Motor neuron (in vitro differentiated cells): ENCODE results near the gene GDPD2. TPM values are rescaled to one million over a fixed set of nuclear protein-coding genes. Genes with fewer than 3 reads are reported as not detected.

Experiments
- ATAC-seq, 8 experiments: fragments of 200-7000 bp; cut with Tn5 transposase; replicated peaks in 6 of 8; 2 replicates each; pipeline ENCODE4 v1.8.0; 2021; ENCODE audit warnings: mild to moderate bottlenecking in 8 of 8, moderate library complexity in 8 of 8
- H3K27ac ChIP-seq, 2 donors: fragments of 250-450 bp; sonication (Bioruptor Pico); 2 replicates each; pipeline ENCODE4 v1.9.0; 2021; ENCODE audit warnings: antibody characterized with exemption in 2 of 2, mild to moderate bottlenecking in 2 of 2, moderate library complexity in 1 of 2
- H3K4me1 ChIP-seq, 2 donors: fragments of 250-450 bp; sonication (Bioruptor Pico); replicated peaks in 1 of 2; 2 replicates each; pipeline ENCODE4 v1.6.1; 2021; ENCODE audit warnings: antibody characterized with exemption in 2 of 2, mild to moderate bottlenecking in 2 of 2, moderate library complexity in 1 of 2
- H3K4me3 ChIP-seq, 5 donors: fragments of 250-450 bp; sonication (Bioruptor Pico); 2 replicates each; pipeline ENCODE4 v1.9.0; 2021; ENCODE audit warnings: antibody characterized with exemption in 5 of 5, mild to moderate bottlenecking in 5 of 5, moderate library complexity in 4 of 5
- WGBS, 10 experiments: fragments of 450-650 bp; shearing (Covaris generic); methylation state at CpG; one replicate each; pipeline ENCODE4 v1.0.0; 2022; 5-methylcytosine and 5-hydroxymethylcytosine counted together
- in situ Hi-C, 9 experiments: fragments of 400-800 bp; cut with MboI; loops; one replicate each; pipeline ENCODE4 v1.15.0; 2021; ENCODE audit warnings: low sequenced_read_pairs in 9 of 9, low pct_unique_long_range_greater_than_20kb in 2 of 9; ENCODE audit not compliant: unreplicated experiment in 9 of 9
- total RNA-seq, 8 experiments: library from RNA; unstranded; fragments of 300-600 nt; gene quantifications; 2 replicates each; pipeline versions ENCODE4 v1.2.3 to v1.2.4, GENCODE V29; 2022

The GDPD2 gene
- total RNA-seq, 8 experiments from 2014 or later, result 0.15 to 37.9 (median 5.8) TPM; not detected in 1

GRCh38 chrX:70481471-70482270 is 58.6 kb downstream of the GDPD2 start:
- ATAC-seq, result no peak
- Histone ChIP-seq H3K27ac (no peak overlapping the region), H3K4me1 (peaks cover 26 to 28% of the 10 kb centered on the region in 2 donors), H3K4me3 (no peak overlapping the region)
- 55 to 100% (median 76%) methylated on average over 1 to 8 of the region's 8 CpGs; no CpG with 5 or more reads in 6 of the 10 experiments for WGBS, 10 experiments
- in situ Hi-C loops, result no loop called here

- in situ Hi-C loops, result no loop called here
- no peak overlapping the region for H3K27ac ChIP-seq
- H3K4me3 ChIP-seq, result no peak overlapping the region
- WGBS, 10 experiments, result no CpG with 5 or more reads among the region's 2 CpGs
- no peak for ATAC-seq
- peaks cover 20 to 26% of the 10 kb centered on the region in 2 donors for H3K4me1 ChIP-seq
Measured at GRCh38 chrX:70482300-70482699, 59.2 kb downstream of the GDPD2 start.

Other genes starting within 250 kb of the GDPD2 start
- gene DGAT2L6, start 245.8 kb upstream of the GDPD2 start, total RNA-seq, result under 1 TPM in 1 of 8 experiments, not detected in 7; 0.24 TPM
- gene AWAT1, start 188.7 kb upstream of the GDPD2 start, total RNA-seq, result not detected
- 1 to 10 TPM in 1 of 8 experiments, under 1 TPM in 5, not detected in 2; 0.11 to 1.2 (median 0.26) TPM for gene P2RY4, start 163.1 kb upstream of the GDPD2 start, total RNA-seq
- 1 to 10 TPM in 2 of 8 experiments, under 1 TPM in 1, not detected in 5; 1.00 to 2.7 (median 1.1) TPM for gene ARR3, start 155.0 kb upstream of the GDPD2 start, total RNA-seq
- 1 to 10 TPM in 1 of 8 experiments, under 1 TPM in 4, not detected in 3; 0.18 to 1.4 (median 0.47) TPM for gene RAB41, start 141.1 kb upstream of the GDPD2 start, total RNA-seq
- gene PDZD11, start 133.4 kb upstream of the GDPD2 start, total RNA-seq, result 10 to 100 TPM; 46.9 to 87.1 (median 54.9) TPM
- gene KIF4A, start 133.2 kb upstream of the GDPD2 start, total RNA-seq, result 10 to 100 TPM in 3 of 8 experiments, 1 to 10 TPM in 4, under 1 TPM in 1; 0.10 to 32.1 (median 1.9) TPM
- 10 to 100 TPM in 5 of 8 experiments, 1 to 10 TPM in 2, under 1 TPM in 1; 0.61 to 28.7 (median 16.4) TPM for gene DLG3, start 21.5 kb downstream of the GDPD2 start, total RNA-seq